Measurements from ENCODE around the gene PLCD1. TPM values are rescaled to one million over a fixed set of nuclear protein-coding genes. Genes with fewer than 3 reads are reported as not detected.

PLCD1 gene
- polyA plus RNA-seq, 1 of the 3 experiments (the other 2 are of a cell fraction) = 20.2 TPM

DNA sequence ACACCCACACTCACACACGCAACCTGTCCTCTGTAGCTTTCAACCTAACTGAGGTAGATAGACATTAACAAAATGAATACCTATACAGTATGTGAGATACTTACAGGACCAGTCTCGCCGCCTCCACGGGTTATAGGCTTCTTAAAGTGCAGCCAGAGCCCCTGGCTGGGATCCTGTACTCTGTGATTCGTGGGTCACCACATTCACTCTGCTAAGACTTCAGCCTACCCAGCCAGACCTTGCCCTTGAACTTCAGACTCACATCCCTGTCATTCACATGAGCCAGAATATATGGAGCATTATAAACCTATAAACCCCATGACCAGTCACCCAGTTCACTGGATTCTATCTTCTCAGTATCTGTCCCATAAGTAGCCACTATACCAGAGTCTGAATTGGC, 11.0 kb upstream of the PLCD1 start:
- H3F3A ChIP-seq (replicated peaks; ENCODE audit: insufficient read depth) = no peaks in the 10 kb centered on the region
- no peak overlapping the region for H3K9ac ChIP-seq
- H3K79me2 ChIP-seq (ENCODE audit: insufficient read depth) = no peaks in the 10 kb centered on the region
- CTCF ChIA-PET = no interaction called here
- H3K4me1 ChIP-seq (ENCODE audit: control insufficient read depth in 1 of 2, insufficient read depth in 2 of 2, low read depth in 1 of 2, low read length in 1 of 2) = no peaks in the 10 kb centered on the region
- peaks cover 4% of the 10 kb centered on the region; the same call in 1 of the 2 replicates for H3K27me3 ChIP-seq (ENCODE audit: insufficient read depth)
- no peaks in the 10 kb centered on the region for H3K9me2 ChIP-seq
- no peak for DNase-seq
- no peaks in the 10 kb centered on the region for H3K36me3 ChIP-seq (replicated peaks in 1 of 2; ENCODE audit: control insufficient read depth in 1 of 2, insufficient read depth in 2 of 2, low read length in 1 of 2)
- WGBS (ENCODE audit: low lambda C conversion rate) = 71% methylated on average over 5 of the region's 5 CpGs
- H3K27ac ChIP-seq (ENCODE audit: low read depth in 2 of 2, low read length in 1 of 2) = no peak overlapping the region
- POLR2A ChIA-PET = no interaction called here
- H3K4me3 ChIP-seq (ENCODE audit: low read depth in 2 of 2, low read length in 1 of 2) = no peak overlapping the region
- no peak overlapping the region for H2AFZ ChIP-seq (ENCODE audit: low read depth)
- H4K20me1 ChIP-seq (ENCODE audit: insufficient read depth) = no peaks in the 10 kb centered on the region
- H3K9me3 ChIP-seq = no peaks in the 10 kb centered on the region
- no peak overlapping the region for H3K4me2 ChIP-seq
- no peak for TF ChIP-seq CHD2 (IDR thresholded peaks at IDR 0.05; ENCODE audit: low read length, partially characterized antibody)
- no peak for TF ChIP-seq ELF1 (IDR thresholded peaks at IDR 0.05)
- TF ChIP-seq, protein P1, sequence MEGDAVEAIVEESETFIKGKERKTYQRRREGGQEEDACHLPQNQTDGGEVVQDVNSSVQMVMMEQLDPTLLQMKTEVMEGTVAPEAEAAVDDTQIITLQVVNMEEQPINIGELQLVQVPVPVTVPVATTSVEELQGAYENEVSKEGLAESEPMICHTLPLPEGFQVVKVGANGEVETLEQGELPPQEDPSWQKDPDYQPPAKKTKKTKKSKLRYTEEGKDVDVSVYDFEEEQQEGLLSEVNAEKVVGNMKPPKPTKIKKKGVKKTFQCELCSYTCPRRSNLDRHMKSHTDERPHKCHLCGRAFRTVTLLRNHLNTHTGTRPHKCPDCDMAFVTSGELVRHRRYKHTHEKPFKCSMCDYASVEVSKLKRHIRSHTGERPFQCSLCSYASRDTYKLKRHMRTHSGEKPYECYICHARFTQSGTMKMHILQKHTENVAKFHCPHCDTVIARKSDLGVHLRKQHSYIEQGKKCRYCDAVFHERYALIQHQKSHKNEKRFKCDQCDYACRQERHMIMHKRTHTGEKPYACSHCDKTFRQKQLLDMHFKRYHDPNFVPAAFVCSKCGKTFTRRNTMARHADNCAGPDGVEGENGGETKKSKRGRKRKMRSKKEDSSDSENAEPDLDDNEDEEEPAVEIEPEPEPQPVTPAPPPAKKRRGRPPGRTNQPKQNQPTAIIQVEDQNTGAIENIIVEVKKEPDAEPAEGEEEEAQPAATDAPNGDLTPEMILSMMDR (IDR thresholded peaks at IDR 0.05) = no peak
- TF ChIP-seq, protein P2, sequence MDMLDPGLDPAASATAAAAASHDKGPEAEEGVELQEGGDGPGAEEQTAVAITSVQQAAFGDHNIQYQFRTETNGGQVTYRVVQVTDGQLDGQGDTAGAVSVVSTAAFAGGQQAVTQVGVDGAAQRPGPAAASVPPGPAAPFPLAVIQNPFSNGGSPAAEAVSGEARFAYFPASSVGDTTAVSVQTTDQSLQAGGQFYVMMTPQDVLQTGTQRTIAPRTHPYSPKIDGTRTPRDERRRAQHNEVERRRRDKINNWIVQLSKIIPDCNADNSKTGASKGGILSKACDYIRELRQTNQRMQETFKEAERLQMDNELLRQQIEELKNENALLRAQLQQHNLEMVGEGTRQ (IDR thresholded peaks at IDR 0.05; ENCODE audit: borderline replicate concordance, low read depth, low read length) = no peak
- TF ChIP-seq TAF1 (IDR thresholded peaks at IDR 0.05; ENCODE audit: borderline replicate concordance, low read depth, low read length) = no peak
- TF ChIP-seq FOSL2 (IDR thresholded peaks at IDR 0.05; ENCODE audit: borderline replicate concordance, low read depth) = no peak
- no peak for TF ChIP-seq FOXJ3 (CRISPR knock-in tag; IDR thresholded peaks at IDR 0.05)
- TF ChIP-seq MEF2A (IDR thresholded peaks at IDR 0.05; ENCODE audit: borderline replicate concordance, low read depth) = no peak
- no peak for TF ChIP-seq FOXM1 (IDR thresholded peaks at IDR 0.05; ENCODE audit: low read depth)
- TF ChIP-seq EP300 (IDR thresholded peaks at IDR 0.05; ENCODE audit: borderline replicate concordance in 1 of 2, low read depth in 1 of 2, low read length in 1 of 2) = no peak
- no peak for TF ChIP-seq NFIC (IDR thresholded peaks at IDR 0.05; ENCODE audit: borderline replicate concordance)
- TF ChIP-seq RXRA (IDR thresholded peaks at IDR 0.05; ENCODE audit: borderline replicate concordance, low read depth) = no peak
- no peak for TF ChIP-seq PBX3 (IDR thresholded peaks at IDR 0.05)
- no peak for TF ChIP-seq RAD21 (IDR thresholded peaks at IDR 0.05; ENCODE audit: low read length)

- POLR2A ChIA-PET = no interaction called here
- no peak for DNase-seq
- 91% methylated on average over 11 of the region's 11 CpGs for WGBS (ENCODE audit: low lambda C conversion rate)
- Histone ChIP-seq H3K4me2 (no peak overlapping the region), H3K4me3 (ENCODE audit: low read depth in 2 of 2, low read length in 1 of 2) (no peak overlapping the region), H4K20me1 (ENCODE audit: insufficient read depth) (no peaks in the 10 kb centered on the region), H3K9me2 (no peaks in the 10 kb centered on the region), H3K27me3 (ENCODE audit: insufficient read depth) (peaks cover 4% of the 10 kb centered on the region; the same call in 1 of the 2 replicates), H3K79me2 (ENCODE audit: insufficient read depth) (no peaks in the 10 kb centered on the region), H2AFZ (ENCODE audit: low read depth) (no peak overlapping the region), H3K9ac (no peak overlapping the region), H3F3A (replicated peaks; ENCODE audit: insufficient read depth) (no peaks in the 10 kb centered on the region), H3K36me3 (replicated peaks in 1 of 2; ENCODE audit: control insufficient read depth in 1 of 2, insufficient read depth in 2 of 2, low read length in 1 of 2) (no peaks in the 10 kb centered on the region), H3K9me3 (no peaks in the 10 kb centered on the region), H3K27ac (ENCODE audit: low read depth in 2 of 2, low read length in 1 of 2) (no peak overlapping the region), H3K4me1 (ENCODE audit: control insufficient read depth in 1 of 2, insufficient read depth in 2 of 2, low read depth in 1 of 2, low read length in 1 of 2) (no peaks in the 10 kb centered on the region)
- TF ChIP-seq PBX3 (IDR thresholded peaks at IDR 0.05) (no peak), EZH2phosphoT487 (IDR thresholded peaks at IDR 0.05; ENCODE audit: borderline replicate concordance, low read depth) (no peak), RXRA (IDR thresholded peaks at IDR 0.05; ENCODE audit: borderline replicate concordance, low read depth) (no peak), SIN3A (IDR thresholded peaks at IDR 0.05; ENCODE audit: borderline replicate concordance, low read depth, low read length) (no peak), RFX5 (IDR thresholded peaks at IDR 0.05; ENCODE audit: low read length) (no peak), FOXJ3 (CRISPR knock-in tag; IDR thresholded peaks at IDR 0.05) (no peak), JUND (IDR thresholded peaks at IDR 0.05) (no peak), GABPA (IDR thresholded peaks at IDR 0.05; ENCODE audit: low read depth) (no peak)
- TF ChIP-seq, protein P3, sequence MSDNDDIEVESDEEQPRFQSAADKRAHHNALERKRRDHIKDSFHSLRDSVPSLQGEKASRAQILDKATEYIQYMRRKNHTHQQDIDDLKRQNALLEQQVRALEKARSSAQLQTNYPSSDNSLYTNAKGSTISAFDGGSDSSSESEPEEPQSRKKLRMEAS (IDR thresholded peaks at IDR 0.05; ENCODE audit: low read depth) = no peak
- TF ChIP-seq, protein P4, sequence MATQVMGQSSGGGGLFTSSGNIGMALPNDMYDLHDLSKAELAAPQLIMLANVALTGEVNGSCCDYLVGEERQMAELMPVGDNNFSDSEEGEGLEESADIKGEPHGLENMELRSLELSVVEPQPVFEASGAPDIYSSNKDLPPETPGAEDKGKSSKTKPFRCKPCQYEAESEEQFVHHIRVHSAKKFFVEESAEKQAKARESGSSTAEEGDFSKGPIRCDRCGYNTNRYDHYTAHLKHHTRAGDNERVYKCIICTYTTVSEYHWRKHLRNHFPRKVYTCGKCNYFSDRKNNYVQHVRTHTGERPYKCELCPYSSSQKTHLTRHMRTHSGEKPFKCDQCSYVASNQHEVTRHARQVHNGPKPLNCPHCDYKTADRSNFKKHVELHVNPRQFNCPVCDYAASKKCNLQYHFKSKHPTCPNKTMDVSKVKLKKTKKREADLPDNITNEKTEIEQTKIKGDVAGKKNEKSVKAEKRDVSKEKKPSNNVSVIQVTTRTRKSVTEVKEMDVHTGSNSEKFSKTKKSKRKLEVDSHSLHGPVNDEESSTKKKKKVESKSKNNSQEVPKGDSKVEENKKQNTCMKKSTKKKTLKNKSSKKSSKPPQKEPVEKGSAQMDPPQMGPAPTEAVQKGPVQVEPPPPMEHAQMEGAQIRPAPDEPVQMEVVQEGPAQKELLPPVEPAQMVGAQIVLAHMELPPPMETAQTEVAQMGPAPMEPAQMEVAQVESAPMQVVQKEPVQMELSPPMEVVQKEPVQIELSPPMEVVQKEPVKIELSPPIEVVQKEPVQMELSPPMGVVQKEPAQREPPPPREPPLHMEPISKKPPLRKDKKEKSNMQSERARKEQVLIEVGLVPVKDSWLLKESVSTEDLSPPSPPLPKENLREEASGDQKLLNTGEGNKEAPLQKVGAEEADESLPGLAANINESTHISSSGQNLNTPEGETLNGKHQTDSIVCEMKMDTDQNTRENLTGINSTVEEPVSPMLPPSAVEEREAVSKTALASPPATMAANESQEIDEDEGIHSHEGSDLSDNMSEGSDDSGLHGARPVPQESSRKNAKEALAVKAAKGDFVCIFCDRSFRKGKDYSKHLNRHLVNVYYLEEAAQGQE (IDR thresholded peaks at IDR 0.05; ENCODE audit: low read depth, low read length) = no peak
- CTCF ChIA-PET = no interaction called here
These were observed 10.4 kb upstream of the PLCD1 start for GRCh38 chr3:38039899-38040261.
